GM18526 (cell line): ENCODE data around the gene GREB1.

Experiments
- POLR2A ChIP-seq: IDR thresholded peaks from 3 replicates; pipeline ENCODE4 v1.6.1; 2011; ENCODE audit not compliant: insufficient read length; ENCODE audit errors: extremely low read depth

GREB1 gene

DNA sequence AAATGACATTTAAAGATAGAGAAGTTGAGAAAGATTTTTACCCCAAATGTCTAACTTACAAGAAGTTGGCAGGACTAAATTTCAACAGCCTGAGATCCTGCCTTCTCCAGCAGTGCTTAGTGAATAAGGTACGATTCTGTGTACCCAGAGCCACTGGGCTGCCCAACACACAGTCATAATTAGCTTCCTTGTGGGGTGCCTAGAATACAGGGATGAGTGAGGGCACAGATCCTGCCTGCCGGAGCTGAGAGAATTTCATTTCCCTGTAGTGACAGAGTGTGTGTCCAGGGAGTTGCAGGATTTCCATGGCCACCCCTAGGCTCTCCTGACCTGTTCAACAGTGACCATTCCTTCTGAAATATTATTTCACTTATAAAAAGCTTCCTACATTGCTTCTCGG is 27.0 kb downstream of the GREB1 start:
- TF ChIP-seq POLR2A = no peak

DNA sequence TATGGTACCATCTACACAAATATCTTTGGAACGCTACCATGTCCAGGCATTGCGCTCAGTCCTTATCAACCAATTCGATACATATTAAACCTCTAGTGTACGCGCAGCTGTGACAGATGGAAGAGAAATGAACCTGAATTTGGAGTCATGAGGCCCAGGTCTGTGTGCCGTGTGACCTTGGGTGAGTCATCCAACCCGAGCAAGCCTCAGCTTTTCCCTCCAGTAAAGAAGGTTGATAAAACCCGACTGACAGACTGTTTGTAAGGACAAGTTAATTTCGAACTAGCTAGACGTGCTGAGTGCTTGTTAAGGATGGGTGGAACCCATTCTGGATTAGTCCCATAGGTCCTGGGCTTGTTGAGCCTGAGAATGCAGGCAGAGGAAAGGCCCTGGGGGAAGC is 28.2 kb downstream of the GREB1 start:
- TF ChIP-seq POLR2A = no peak

DNA sequence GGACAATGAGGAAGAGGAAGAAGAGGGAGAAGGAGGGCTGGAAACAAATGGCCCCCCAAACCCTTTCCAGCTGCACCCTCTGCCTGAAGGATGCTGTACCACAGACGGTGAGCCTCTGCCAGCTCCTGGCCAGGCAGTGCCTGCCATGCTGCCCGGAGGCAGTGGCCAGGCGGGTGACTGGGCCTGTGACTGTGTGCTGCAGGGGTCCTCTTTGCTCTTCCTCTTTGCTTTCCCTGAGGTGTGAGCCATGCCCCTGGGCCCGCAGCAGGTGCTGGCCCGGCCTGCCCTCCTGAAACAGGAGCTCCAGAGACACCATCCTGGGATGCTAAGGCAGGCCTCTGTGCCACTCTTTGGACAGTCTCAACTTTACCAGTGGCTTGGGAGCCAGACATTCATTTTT is 28.6 kb downstream of the GREB1 start:
- no peak for TF ChIP-seq POLR2A

DNA sequence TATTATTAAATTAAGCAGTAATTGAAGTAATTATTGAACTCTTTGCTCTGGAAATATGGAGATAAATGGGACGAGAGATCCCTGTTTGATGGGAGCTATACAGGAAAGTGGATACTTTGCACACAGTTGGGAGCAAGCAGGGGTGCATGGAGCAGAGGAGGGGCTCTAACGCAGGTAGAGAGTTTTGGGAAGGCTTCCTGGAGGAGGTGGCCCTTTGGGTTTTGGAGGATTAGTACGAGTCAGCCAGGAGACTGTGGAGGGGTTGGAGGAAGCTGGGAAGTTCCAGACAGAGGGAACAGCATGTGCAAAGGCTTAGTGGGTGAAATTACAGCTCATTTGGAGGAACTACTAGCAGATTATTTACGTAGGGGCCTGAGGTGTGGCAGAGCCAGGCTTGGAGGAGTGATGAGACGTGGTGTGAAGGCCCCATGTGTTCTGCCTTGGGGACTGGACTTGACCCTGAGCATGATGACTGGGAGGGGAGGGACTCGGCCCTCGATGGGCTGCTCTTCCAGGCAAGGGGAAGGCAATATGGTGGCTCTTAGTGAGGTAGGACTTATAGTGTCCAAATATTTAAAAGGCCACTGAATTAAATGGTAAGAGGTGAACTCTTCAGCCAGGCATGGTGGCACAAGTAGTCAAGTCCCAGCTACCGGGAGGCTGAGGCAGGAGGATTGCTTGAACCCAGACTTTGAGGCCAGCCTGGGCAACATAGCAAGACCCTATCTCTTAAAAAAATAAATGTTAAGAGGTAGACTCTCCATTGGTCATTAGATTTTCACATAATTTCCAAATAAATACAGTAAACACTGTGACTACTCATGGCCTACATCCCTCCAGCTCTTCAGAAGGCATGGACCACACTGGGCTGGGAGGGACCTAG is 30.2 kb downstream of the GREB1 start:
- TF ChIP-seq POLR2A = no peak

DNA sequence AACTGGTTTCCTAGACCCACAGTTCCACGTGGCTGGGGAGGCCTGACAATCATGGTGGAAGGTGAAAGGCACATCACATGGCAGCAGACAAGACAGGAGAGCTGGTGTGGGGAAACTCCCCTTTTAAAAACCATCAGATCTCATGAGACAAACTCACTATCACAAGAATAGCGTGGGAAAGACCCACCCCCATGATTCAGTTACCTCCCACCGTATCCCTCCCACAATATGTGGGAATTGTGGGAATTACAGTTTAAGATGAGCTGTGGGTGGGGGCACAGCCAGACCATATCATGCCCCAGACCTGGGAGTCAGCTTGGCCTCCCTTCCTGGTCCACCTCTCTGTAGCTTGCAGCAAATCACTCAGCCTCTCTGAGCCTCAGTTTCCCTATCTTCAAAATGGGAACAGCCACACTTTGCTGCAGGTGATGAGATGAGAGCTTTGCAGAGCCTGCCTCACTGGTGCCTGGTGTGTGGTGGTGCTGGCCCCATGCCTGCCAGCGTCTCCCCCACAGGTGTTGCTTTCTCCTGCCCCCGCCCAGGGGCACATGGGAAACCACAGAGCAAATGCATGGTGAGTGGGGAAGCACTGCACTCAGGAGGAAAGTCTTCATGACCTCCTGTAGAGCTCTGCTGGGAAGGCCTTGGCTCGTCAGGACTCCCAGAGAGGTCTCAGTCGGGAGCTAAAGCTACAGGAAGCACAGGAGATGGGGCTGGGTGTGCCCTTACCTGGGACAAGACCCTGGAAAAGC is 31.1 kb downstream of the GREB1 start:
- TF ChIP-seq POLR2A = no peak

DNA sequence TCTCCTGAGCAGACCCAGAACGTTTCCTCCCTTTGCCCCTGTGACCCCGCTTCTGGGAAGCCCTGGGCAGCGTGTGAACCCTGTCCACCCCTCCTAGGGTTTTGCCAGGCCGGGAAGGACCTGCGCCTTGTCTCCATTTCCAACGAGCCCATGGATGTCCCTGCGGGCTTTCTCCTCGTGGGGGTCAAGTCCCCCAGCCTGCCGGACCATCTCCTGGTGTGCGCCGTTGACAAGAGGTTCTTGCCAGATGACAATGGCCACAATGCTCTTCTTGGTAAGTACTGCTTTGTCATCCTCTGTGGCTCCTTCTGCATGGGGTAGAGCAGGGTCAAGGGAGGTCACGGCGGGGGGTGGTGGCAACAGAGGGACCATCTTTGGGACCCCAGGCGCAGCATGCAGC is 32.5 kb downstream of the GREB1 start:
- TF ChIP-seq POLR2A = no peak

DNA sequence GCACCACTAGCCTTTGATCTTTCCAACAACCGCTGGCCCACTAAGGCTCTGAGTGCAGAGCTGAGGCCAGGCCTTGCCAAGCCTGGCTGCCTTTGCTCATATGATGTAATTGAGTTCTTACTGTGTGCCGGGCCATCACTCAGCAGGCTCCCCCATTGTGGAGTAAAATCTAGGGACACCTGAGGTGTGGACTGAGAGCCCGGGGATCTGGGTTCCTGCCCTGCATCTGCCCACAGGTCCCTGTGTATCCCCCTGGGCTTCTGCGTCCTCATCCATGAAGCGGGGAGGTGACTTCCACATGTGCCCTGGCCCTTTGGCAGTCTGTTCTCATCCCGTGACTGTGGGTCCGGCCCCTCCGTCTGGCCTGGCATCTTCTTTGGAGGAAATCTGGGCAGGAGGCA is 33.8 kb downstream of the GREB1 start:
- no peak for TF ChIP-seq POLR2A

DNA sequence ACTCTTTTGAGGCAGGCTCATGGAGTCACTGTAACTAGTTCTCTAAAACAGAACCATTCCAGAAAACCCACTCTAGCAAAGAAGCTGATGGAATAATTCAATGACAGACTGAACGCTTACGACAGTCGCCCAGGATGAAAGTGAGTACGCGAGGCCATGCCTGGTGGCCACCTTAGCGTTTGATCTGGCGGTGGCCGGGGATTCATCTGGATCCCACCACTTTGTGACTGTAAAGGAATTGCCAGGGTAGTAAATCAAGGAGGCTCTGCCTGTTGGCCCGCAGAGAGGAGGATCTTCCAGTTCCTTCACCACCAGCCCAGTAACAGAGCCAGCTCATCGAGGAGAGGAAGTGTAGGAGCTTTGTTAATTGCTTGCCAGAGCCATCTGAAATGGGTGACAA is 34.6 kb downstream of the GREB1 start:
- TF ChIP-seq POLR2A = no peak

DNA sequence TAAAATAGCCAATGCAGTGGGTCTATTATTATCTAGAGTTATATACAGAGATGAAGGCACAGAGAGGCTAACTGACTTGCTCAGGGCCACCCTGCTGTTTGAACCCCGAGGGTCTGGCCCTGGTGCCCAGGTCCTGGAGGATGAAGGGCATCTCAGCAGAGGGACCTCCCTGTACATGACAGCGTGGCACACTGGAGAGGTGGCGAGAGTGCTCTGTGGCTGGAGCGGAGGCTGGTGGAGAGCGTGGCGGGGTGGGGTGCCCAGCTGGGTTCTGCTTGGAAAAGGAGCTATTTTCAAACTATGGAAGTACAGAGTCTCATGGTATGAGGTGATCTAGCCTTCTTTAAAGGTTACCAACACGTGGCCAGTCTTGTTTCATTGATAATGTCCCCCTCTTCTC is 35.8 kb downstream of the GREB1 start:
- TF ChIP-seq POLR2A = no peak

DNA sequence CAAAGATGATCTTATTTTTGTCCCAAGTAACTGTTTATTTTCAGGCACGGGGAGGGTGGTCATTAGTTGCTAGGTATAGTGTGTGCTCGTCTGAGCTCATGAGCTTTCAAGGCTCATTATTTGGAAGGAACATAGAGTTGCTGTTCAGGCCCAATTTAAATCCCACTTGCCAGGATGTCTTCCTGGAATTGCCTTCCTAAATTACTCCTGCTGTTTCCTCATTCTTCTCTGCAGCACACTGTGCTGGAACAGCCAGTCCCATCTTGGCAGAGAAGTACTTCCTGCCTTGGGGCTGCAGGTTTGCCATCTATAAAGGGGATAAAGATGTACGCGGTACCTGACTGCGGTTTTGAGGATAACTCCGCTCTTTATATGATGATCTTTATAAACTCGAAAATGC is 37.3 kb downstream of the GREB1 start:
- no peak for TF ChIP-seq POLR2A

DNA sequence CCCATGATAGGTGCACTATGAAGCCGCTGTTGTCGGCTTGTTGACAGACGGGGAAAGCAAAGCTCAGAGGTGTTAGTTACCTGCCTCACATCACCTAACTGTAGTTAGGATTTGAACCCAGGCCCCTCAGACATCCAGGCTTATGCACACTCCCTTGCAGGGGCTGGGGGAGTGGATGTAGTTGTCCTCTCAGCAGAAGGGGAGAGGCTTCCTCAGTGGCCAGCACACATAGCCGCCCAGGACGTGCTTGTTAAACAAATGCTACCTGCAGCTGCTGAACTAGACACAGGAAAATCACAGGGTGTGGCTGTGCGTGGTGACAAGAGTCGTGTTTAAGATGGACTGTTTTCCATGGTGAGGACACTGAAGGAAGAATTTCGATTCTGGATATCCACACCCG is 39.2 kb downstream of the GREB1 start:
- no peak for TF ChIP-seq POLR2A

DNA sequence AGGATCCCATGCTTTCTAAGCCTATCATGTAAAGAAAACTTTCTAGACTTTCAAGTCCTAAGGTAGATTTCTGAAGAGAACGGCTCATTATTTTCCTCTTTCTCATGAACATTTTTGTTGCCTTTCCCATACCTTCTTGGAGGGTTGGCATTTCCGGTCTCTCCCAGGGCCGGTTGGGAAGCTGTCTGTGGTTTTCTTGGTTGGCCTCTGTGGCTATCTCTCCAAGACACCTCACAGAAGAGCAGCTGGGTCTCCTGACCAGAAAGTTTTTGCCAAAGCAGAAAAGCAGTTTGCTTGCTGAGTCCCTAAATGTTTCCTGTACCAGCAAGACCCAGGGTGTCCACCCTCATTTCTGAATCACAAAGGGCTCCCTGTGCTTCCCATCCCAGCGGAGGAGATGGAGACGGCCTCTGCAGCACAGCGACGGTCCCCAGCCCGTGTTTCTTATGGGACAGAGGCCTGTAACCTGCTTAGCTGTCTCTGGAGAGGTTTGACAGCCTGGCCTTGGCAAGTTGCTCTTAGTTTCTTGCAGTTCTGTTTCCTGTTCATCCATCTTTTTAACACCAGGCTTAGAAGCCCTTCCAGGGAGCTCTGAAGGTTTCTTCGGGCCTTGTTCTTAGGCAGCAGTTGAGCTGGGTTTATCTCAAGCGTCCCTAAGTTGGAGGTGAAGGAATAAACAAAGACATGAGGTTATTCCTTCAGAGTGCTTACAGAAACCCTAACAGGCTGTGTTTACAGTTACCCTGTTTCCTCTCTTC is 39.8 kb downstream of the GREB1 start:
- no peak for TF ChIP-seq POLR2A

DNA sequence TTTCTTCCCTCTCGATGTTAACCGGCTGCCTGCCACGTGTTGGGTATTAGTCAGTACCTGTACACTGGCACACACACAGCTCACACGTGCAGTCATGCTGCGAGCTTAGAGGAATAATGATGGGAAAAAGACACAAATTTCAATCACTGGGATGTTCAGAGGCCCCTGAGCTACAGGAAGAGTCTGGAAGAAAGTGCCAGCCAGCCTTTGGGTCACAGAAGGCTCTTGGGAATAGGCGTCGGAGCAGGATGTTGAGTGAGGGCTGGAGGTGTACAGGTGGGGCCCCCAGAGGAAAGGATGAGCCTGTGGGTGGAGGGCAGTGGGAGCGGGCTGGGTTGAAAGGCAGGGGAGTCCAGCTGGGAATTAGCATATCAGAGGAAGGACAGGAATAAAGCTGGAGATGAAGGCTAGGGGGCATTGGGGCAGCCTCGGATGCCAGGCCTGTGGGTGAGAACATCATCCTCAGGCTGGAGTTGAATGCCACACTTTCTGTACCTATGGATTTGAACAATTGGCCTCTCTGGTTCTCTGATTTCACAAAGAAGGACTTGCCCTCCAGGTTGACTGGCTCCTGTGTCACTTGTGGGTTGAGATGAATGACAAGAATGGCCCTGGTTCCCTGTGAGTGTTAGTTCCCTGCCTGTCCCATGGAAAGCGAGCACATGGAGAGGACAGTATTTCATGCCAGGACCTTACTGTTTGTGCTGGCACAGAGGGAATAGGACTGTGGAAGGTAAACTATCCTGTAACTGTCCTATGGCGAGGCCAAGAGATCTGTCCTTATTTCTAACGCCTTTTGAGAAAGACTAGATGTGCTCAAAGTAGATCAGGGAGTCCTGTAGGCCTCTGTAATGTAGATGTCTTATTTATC is 40.6 kb downstream of the GREB1 start:
- TF ChIP-seq POLR2A = no peak

DNA sequence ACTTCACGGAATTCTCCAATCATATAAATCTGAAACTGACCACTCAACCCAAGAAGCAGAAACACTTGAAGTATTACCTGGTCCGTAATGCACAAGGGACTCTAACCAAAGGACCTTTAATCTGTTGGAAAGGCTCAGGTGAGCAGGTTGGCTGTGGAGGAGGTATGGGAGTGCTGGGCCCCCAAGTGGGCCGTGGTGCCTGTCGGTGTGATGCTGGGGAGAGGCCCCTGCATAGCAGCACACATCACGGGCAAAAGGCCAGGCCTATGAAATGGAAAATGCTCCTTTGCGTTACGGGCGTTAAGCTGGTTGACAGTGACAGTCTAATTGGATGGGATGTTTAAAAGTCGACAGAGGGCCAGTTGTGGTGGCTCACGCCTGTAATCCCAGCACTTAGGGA is 42.6 kb downstream of the GREB1 start:
- no peak for TF ChIP-seq POLR2A
